Activated CD8-positive, alpha-beta T cell treated with anti-CD3 and anti-CD28 coated beads, Interleukin-2, amount 10 ng/mL, durations not matched to agents 7 days and 5 days (primary cell): ENCODE measurements around the gene DRG2. TPM values are rescaled to one million over a fixed set of nuclear protein-coding genes. Genes with fewer than 3 reads are reported as not detected.

ENCODE experiments used
- ATAC-seq: fragments of 150-1000 bp; cut with Tn5 transposase; one replicate; pipeline ENCODE4 v1.10.0; 2021; ENCODE audit warnings: moderate library complexity
- CTCF ChIA-PET: fragments of 350-600 bp; sonication (Branson Sonifier 250); formaldehyde crosslinking; loops from one replicate; lab custom pipeline; 2021; ENCODE audit warnings: antibody characterized with exemption; lab: Charles Lee
- POLR2A ChIA-PET: fragments of 350-600 bp; sonication (Branson Sonifier 250); formaldehyde crosslinking; loops from one replicate; lab custom pipeline; 2021; ENCODE audit warnings: antibody characterized with exemption; lab: Charles Lee
- DNase-seq: peaks from one replicate; pipeline ENCODE4 v3.0.0-alpha.2; 2020
- H3K27ac Mint-ChIP-seq: one replicate; pipeline ENCODE4 v1.8.0; 2021; ENCODE audit warnings: mild to moderate bottlenecking, mixed read lengths
- H3K27me3 Mint-ChIP-seq: one replicate; pipeline ENCODE4 v1.8.0; 2021; ENCODE audit warnings: low read depth, mixed read lengths
- H3K36me3 Mint-ChIP-seq: one replicate; pipeline ENCODE4 v1.8.0; 2021; ENCODE audit warnings: low read depth, mixed read lengths
- H3K4me1 Mint-ChIP-seq: one replicate; pipeline ENCODE4 v1.8.0; 2021; ENCODE audit warnings: low read depth, mixed read lengths
- H3K4me3 Mint-ChIP-seq: one replicate; pipeline ENCODE4 v1.8.0; 2021; ENCODE audit warnings: mild to moderate bottlenecking, mixed read lengths
- H3K9me3 Mint-ChIP-seq: one replicate; pipeline ENCODE4 v1.8.0; 2022; ENCODE audit warnings: mixed read lengths; ENCODE audit not compliant: insufficient read depth
- total RNA-seq, 2 experiments: library from RNA; stranded (reverse); gene quantifications; one replicate each; pipeline ENCODE4 v1.2.3, GENCODE V29; 2021

DRG2 gene
- 10 to 100 TPM; 48.1 to 53.5 TPM for total RNA-seq

- Mint-ChIP-seq H3K4me3 (peak within 1 kb of the TSS; percentile 100), H3K27ac (peak within 1 kb of the TSS; percentile 97), H3K36me3 (peaks cover 15% of the 10 kb centered on the region), H3K27me3 (no peaks in the 10 kb centered on the region), H3K9me3 (no peaks in the 10 kb centered on the region), H3K4me1 (peaks cover 25% of the 10 kb centered on the region)
- CTCF ChIA-PET, result no interaction called here
- DNase-seq, result peak; percentile 90
- POLR2A ChIA-PET, result no interaction called here
- peak; percentile 93 for ATAC-seq
These were observed at the start of gene DRG2 for GRCh38 chr17:18087610-18088491. Gene DRG2 (plus strand): TSS chr17:18087948. CDS start chr17:18088024, 76 bp downstream.

- POLR2A ChIA-PET, result interaction anchor here (0.6 kb wide), 2 partner anchors 36 to 53 kb away, joined by 3 read pairs; no protein-coding TSS in a partner anchor
- Mint-ChIP-seq H3K4me3 (peak overlapping the region; percentile 88), H3K9me3 (no peaks in the 10 kb centered on the region), H3K36me3 (peaks cover 6% of the 10 kb centered on the region), H3K27ac (peak overlapping the region; percentile 89), H3K4me1 (peaks cover 45% of the 10 kb centered on the region), H3K27me3 (no peaks in the 10 kb centered on the region)
- CTCF ChIA-PET, result interaction anchor here (1.1 to 1.4 kb wide), 4 partner anchors 79 to 542 kb away, joined by 3 to 4 read pairs (median 3); partner anchors contain the start of gene RASD1
- ATAC-seq (peak; percentile 2), DNase-seq (no peak)
These were observed 49.4 kb upstream of the DRG2 start for GRCh38 chr17:18038149-18038850.

- CTCF ChIA-PET, result interaction anchor here (1.1 to 1.4 kb wide), 4 partner anchors 80 to 542 kb away, joined by 3 to 4 read pairs (median 3); partner anchors contain the start of gene RASD1
These were observed 48.8 kb upstream of the DRG2 start, which contains the start of the genes ATPAF2 and GID4 for GRCh38 chr17:18038861-18039534. Gene ATPAF2 (minus strand): TSS chr17:18039168. CDS start chr17:18039013, 155 bp downstream. Gene GID4 (plus strand): TSS chr17:18039408. CDS start chr17:18039465, 57 bp downstream.

GRCh38 chr17:18039535-18040260, 48.0 kb upstream of the DRG2 start:
- Mint-ChIP-seq H3K27ac (peak overlapping the region; percentile 89), H3K4me1 (peaks cover 40% of the 10 kb centered on the region), H3K36me3 (peaks cover 8% of the 10 kb centered on the region), H3K4me3 (peak overlapping the region; percentile 88), H3K9me3 (no peaks in the 10 kb centered on the region), H3K27me3 (no peaks in the 10 kb centered on the region)
- ATAC-seq, result peak; percentile 44
- ChIA-PET CTCF (interaction anchor here (1.1 kb wide), 1 partner anchor 543 kb away, joined by 3 read pairs; the partner anchor contains the start of gene RASD1), POLR2A (no interaction called here)
- DNase-seq, result peak; percentile 57

More at GRCh38 chr17:18038861-18039534, 48.8 kb upstream of the DRG2 start, which contains the start of the genes ATPAF2 and GID4:
- peak; percentile 100 for DNase-seq
- Mint-ChIP-seq H3K9me3 (no peaks in the 10 kb centered on the region), H3K27ac (peak within 1 kb of the TSS; percentile 89), H3K4me1 (peaks cover 40% of the 10 kb centered on the region), H3K36me3 (peaks cover 6% of the 10 kb centered on the region), H3K4me3 (peak within 1 kb of the TSS; percentile 88), H3K27me3 (no peaks in the 10 kb centered on the region)
- peak; percentile 94 for ATAC-seq
- POLR2A ChIA-PET, result interaction anchor here (0.6 kb wide), 2 partner anchors 37 to 53 kb away, joined by 3 read pairs; no protein-coding TSS in a partner anchor

GRCh38 chr17:18040261-18040858, 47.4 kb upstream of the DRG2 start:
- DNase-seq (no peak), ATAC-seq (no peak)
- no peaks in the 10 kb centered on the region for H3K9me3 Mint-ChIP-seq
- peaks cover 11% of the 10 kb centered on the region for H3K36me3 Mint-ChIP-seq
- peaks cover 40% of the 10 kb centered on the region for H3K4me1 Mint-ChIP-seq
- peak overlapping the region; percentile 85 for H3K27ac Mint-ChIP-seq
- CTCF ChIA-PET, result no interaction called here
- H3K27me3 Mint-ChIP-seq, result no peaks in the 10 kb centered on the region
- POLR2A ChIA-PET, result no interaction called here
- peak overlapping the region; percentile 86 for H3K4me3 Mint-ChIP-seq

- Mint-ChIP-seq H3K9me3 (no peaks in the 10 kb centered on the region), H3K27ac (no peak overlapping the region), H3K27me3 (no peaks in the 10 kb centered on the region), H3K4me1 (peaks cover 40% of the 10 kb centered on the region), H3K4me3 (peak overlapping the region; percentile 86), H3K36me3 (peaks cover 11% of the 10 kb centered on the region)
- ATAC-seq (no peak), DNase-seq (no peak)
- ChIA-PET POLR2A (no interaction called here), CTCF (interaction anchor here (1.0 to 1.3 kb wide), 2 partner anchors 9 to 311 kb away, joined by 3 to 4 read pairs; no protein-coding TSS in a partner anchor)
These were observed 46.0 kb upstream of the DRG2 start for GRCh38 chr17:18041776-18042175.

GRCh38 chr17:18042983-18043382, 44.8 kb upstream of the DRG2 start:
- Mint-ChIP-seq H3K4me1 (peaks cover 30% of the 10 kb centered on the region), H3K36me3 (peaks cover 17% of the 10 kb centered on the region), H3K27me3 (no peaks in the 10 kb centered on the region), H3K9me3 (no peaks in the 10 kb centered on the region), H3K4me3 (no peak overlapping the region), H3K27ac (no peak overlapping the region)
- no peak for ATAC-seq
- ChIA-PET CTCF (interaction anchor here (0.9 to 1.2 kb wide), 2 partner anchors 10 to 19 kb away, joined by 3 to 10 read pairs; no protein-coding TSS in a partner anchor), POLR2A (no interaction called here)
- no peak for DNase-seq

- POLR2A ChIA-PET, result no interaction called here
- ATAC-seq (no peak), DNase-seq (no peak)
- Mint-ChIP-seq H3K36me3 (peaks cover 17% of the 10 kb centered on the region), H3K4me3 (no peak overlapping the region), H3K27me3 (no peaks in the 10 kb centered on the region), H3K9me3 (no peaks in the 10 kb centered on the region), H3K27ac (no peak overlapping the region), H3K4me1 (peaks cover 26% of the 10 kb centered on the region)
- CTCF ChIA-PET, result interaction anchor here (0.9 to 1.2 kb wide), 2 partner anchors 10 to 19 kb away, joined by 3 to 10 read pairs; no protein-coding TSS in a partner anchor
These were observed 44.3 kb upstream of the DRG2 start for GRCh38 chr17:18043491-18043890.

GRCh38 chr17:18044609-18045008, 43.1 kb upstream of the DRG2 start:
- ATAC-seq (no peak), DNase-seq (no peak)
- H3K27me3 Mint-ChIP-seq, result no peaks in the 10 kb centered on the region
- ChIA-PET POLR2A (no interaction called here), CTCF (no interaction called here)
- peaks cover 15% of the 10 kb centered on the region for H3K36me3 Mint-ChIP-seq
- H3K27ac Mint-ChIP-seq, result no peak overlapping the region
- no peak overlapping the region for H3K4me3 Mint-ChIP-seq
- no peaks in the 10 kb centered on the region for H3K9me3 Mint-ChIP-seq
- H3K4me1 Mint-ChIP-seq, result peaks cover 23% of the 10 kb centered on the region

GRCh38 chr17:18045691-18046350, 41.9 kb upstream of the DRG2 start:
- POLR2A ChIA-PET, result no interaction called here
- ATAC-seq (no peak), DNase-seq (no peak)
- Mint-ChIP-seq H3K9me3 (no peaks in the 10 kb centered on the region), H3K4me3 (no peak overlapping the region), H3K27ac (no peak overlapping the region), H3K4me1 (peaks cover 15% of the 10 kb centered on the region), H3K36me3 (peaks cover 15% of the 10 kb centered on the region), H3K27me3 (no peaks in the 10 kb centered on the region)
- CTCF ChIA-PET, result interaction anchor here (1.0 to 1.2 kb wide), 2 partner anchors 12 to 13 kb away, joined by 3 to 4 read pairs; no protein-coding TSS in a partner anchor
